B cell (primary cell): ENCODE measurements around the gene FARP2. TPM values are rescaled to one million over a fixed set of nuclear protein-coding genes. Genes with fewer than 3 reads are reported as not detected.
A peak's percentile ranks its signal among the peaks of the same experiment; 100 is the strongest.

Source experiments
- ATAC-seq: fragments of 200-7000 bp; cut with Tn5 transposase; one replicate; pipeline ENCODE4 v1.10.0; 2021; ENCODE audit warnings: low read depth, mild to moderate bottlenecking, moderate number of reproducible peaks, moderate library complexity
- CTCF ChIA-PET: fragments of 350-600 bp; sonication (Branson Sonifier 250); formaldehyde crosslinking; loops from one replicate; lab custom pipeline; 2021; ENCODE audit warnings: antibody characterized with exemption, inconsistent platforms; lab: Charles Lee
- POLR2A ChIA-PET: fragments of 350-600 bp; sonication (Branson Sonifier 250); formaldehyde crosslinking; loops from one replicate; lab custom pipeline; 2021; ENCODE audit warnings: antibody characterized with exemption; lab: Charles Lee
- DNase-seq: peaks from one replicate; pipeline ENCODE4 v3.0.0; 2013
- H2AFZ ChIP-seq: 2 replicates; pipeline ENCODE4 v1.6.1; 2012; ENCODE audit warnings: mild to moderate bottlenecking, low read depth, low read length; ENCODE audit not compliant: insufficient read depth, poor library complexity, severe bottlenecking
- H3K27ac ChIP-seq, 2 donors: 1 replicate in 1 of 2; 2 replicates in 1 of 2; pipeline ENCODE4 v1.5.1; 2012 to 2013; ENCODE audit warnings: low read length in 2 of 2, mild to moderate bottlenecking in 2 of 2, moderate library complexity in 1 of 2
- H3K27me3 ChIP-seq, 4 experiments: fragments of 200-600 bp in 1 of 4; sonication (generic) in 1 of 4; replicated peaks in 1 of 4; 1 replicate in 2 of 4; 2 replicates in 2 of 4; pipeline versions ENCODE4 v1.6.1 to v1.7.0; 2013 to 2016; ENCODE audit warnings: low read length in 3 of 4, mild to moderate bottlenecking in 2 of 4, mixed read lengths in 1 of 4, moderate library complexity in 1 of 4; ENCODE audit not compliant: insufficient read depth in 4 of 4, control insufficient read depth in 3 of 4; ENCODE audit errors: control extremely low read depth in 1 of 4
- H3K36me3 ChIP-seq, 2 experiments: replicated peaks in 1 of 2; 1 replicate in 1 of 2; 2 replicates in 1 of 2; pipeline versions ENCODE4 v1.6.1 to v1.7.1; 2013; ENCODE audit warnings: low read length in 1 of 2; ENCODE audit not compliant: insufficient read depth in 2 of 2, control insufficient read depth in 1 of 2; ENCODE audit errors: control extremely low read depth in 1 of 2, extremely low read depth in 1 of 2
- H3K4me1 ChIP-seq, 2 donors: fragments of 200-600 bp in 1 of 2; sonication (generic) in 1 of 2; 1 replicate in 1 of 2; 2 replicates in 1 of 2; pipeline versions ENCODE4 v1.5.1 to v1.6.1; 2013 to 2017; ENCODE audit warnings: low read length in 2 of 2; ENCODE audit not compliant: control insufficient read depth in 2 of 2, insufficient read depth in 2 of 2
- H3K4me2 ChIP-seq: replicated peaks from 2 replicates; pipeline ENCODE3; 2012; ENCODE audit warnings: mild to moderate bottlenecking, low read depth, low read length; ENCODE audit not compliant: poor library complexity, severe bottlenecking
- H3K4me3 ChIP-seq, 5 experiments: fragments of 200-600 bp in 1 of 5; sonication (generic) in 1 of 5; 1 replicate in 3 of 5; 2 replicates in 2 of 5; pipeline versions ENCODE4 v1.5.1 to v1.7.0; 2011 to 2016; ENCODE audit warnings: low read length in 4 of 5, mild to moderate bottlenecking in 4 of 5, low read depth in 2 of 5, control low read depth in 1 of 5, moderate library complexity in 1 of 5; ENCODE audit not compliant: insufficient read depth in 1 of 5; ENCODE audit errors: control extremely low read depth in 1 of 5, extremely low read depth in 1 of 5
- H3K79me2 ChIP-seq: fragments of 200-600 bp; sonication (generic); one replicate; pipeline ENCODE4 v1.6.0; 2016; ENCODE audit warnings: low read length; ENCODE audit not compliant: control insufficient read depth, insufficient read depth
- H3K9ac ChIP-seq: fragments of 200-600 bp; sonication (generic); 2 replicates; pipeline ENCODE4 v1.6.1; 2017; ENCODE audit warnings: mild to moderate bottlenecking, low read length, moderate library complexity
- H3K9me3 ChIP-seq, 3 donors: one replicate each; pipeline versions ENCODE4 v1.6.1 to v1.7.1; 2013; ENCODE audit warnings: low read length in 2 of 3; ENCODE audit not compliant: control insufficient read depth in 2 of 3, insufficient read depth in 1 of 3; ENCODE audit errors: control extremely low read depth in 1 of 3
- H4K20me1 ChIP-seq: 2 replicates; pipeline ENCODE4 v1.6.0; 2012; ENCODE audit warnings: mild to moderate bottlenecking, low read length; ENCODE audit not compliant: insufficient read depth, control insufficient read depth, poor library complexity, severe bottlenecking
- H3K27ac Mint-ChIP-seq: one replicate; pipeline ENCODE4 v1.8.0; 2021; ENCODE audit warnings: mixed read lengths
- H3K27me3 Mint-ChIP-seq: one replicate; pipeline ENCODE4 v1.8.0; 2021; ENCODE audit warnings: mixed read lengths
- H3K4me1 Mint-ChIP-seq: one replicate; pipeline ENCODE4 v1.8.0; 2021; ENCODE audit warnings: mixed read lengths
- H3K4me3 Mint-ChIP-seq: one replicate; pipeline ENCODE4 v1.8.0; 2021; ENCODE audit warnings: mixed read lengths
- H3K9me3 Mint-ChIP-seq: one replicate; pipeline ENCODE4 v1.8.0; 2022; ENCODE audit warnings: mixed read lengths; ENCODE audit not compliant: insufficient read depth
- EZH2 ChIP-seq: IDR thresholded peaks from 2 replicates; pipeline ENCODE4 v1.6.1; 2012; ENCODE audit warnings: borderline replicate concordance, low read depth, mild to moderate bottlenecking, moderate library complexity, low read length; ENCODE audit not compliant: insufficient read depth, poor library complexity, severe bottlenecking
- WGBS: methylation state at CpG from one replicate; pipeline ENCODE4 v1.1.5; 2013; ENCODE audit warnings: missing lambda C conversion rate; ENCODE audit not compliant: insufficient coverage; 5-methylcytosine and 5-hydroxymethylcytosine counted together
- intact Hi-C: fragments of 100-400 bp; cut with micrococcal nuclease; formaldehyde crosslinking; loops from one replicate; pipeline ENCODE4 v1.10.0; 2022
- polyA plus RNA-seq: library from polyadenylated mRNA; depleted of rRNA; stranded (reverse); fragments of >200 nt; gene quantifications from 2 replicates; pipeline ENCODE4 v1.2.3, GENCODE V29; 2012
- total RNA-seq, 2 donors: library from RNA; stranded (reverse); fragments of 120-200 nt in 1 of 2; gene quantifications; 1 replicate in 1 of 2; 2 replicates in 1 of 2; pipeline versions ENCODE4 v1.2.3 to v1.2.4, GENCODE V29; 2013 to 2022
- TF ChIP-seq, protein P1 (sequence below): fragments of 200-600 bp; IDR thresholded peaks from one replicate; pipeline ENCODE4 v1.8.0; 2022; ENCODE audit warnings: antibody characterized with exemption, mild to moderate bottlenecking

FARP2 gene
- total and polyA plus RNA-seq, 2 donors (not counting 1 experiment from before 2014, with no cell fraction given) = 37.1 to 114 TPM

DNA sequence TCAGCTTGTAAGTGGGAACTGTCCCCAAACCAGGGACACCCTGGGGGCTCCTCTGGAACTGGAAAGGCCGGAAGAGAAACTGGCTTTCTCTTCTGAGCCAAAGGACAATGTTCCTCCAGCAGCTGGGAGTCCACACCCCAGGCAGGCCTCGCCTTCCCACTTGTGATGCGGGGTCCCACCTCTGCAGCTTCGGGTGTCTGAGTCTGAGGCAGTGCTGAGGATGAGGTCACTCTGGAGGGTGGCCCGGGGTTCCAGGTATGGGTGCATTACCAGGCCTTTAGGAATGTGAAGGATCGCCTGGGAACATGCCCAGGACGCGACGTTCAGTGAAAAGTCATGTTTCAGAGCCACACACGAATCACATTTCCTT lies 184.3 kb downstream of the FARP2 start:
- Histone ChIP-seq H3K79me2 (no peaks in the 10 kb centered on the region), H3K27me3 (peaks cover 0 to 47% (median 15%) of the 10 kb centered on the region in 4 experiments), H3K4me2 (peak overlapping the region; percentile 70), H3K4me3 (peak overlapping the region in 2 of 5 experiments; percentile 31 to 33), H3K9ac (peak overlapping the region; percentile 50), H4K20me1 (no peaks in the 10 kb centered on the region), H3K4me1 (peaks cover 12 to 13% of the 10 kb centered on the region in 2 donors), H3K9me3 (peaks cover 0 to 12% (median 0%) of the 10 kb centered on the region in 3 donors), H3K27ac (no peak overlapping the region), H2AFZ (peak overlapping the region; percentile 55), H3K36me3 (no peaks in the 10 kb centered on the region)
- H3K27ac Mint-ChIP-seq = peak overlapping the region; percentile 38
- WGBS = 65% methylated on average over 6 of the region's 10 CpGs
- TF ChIP-seq, protein P1, sequence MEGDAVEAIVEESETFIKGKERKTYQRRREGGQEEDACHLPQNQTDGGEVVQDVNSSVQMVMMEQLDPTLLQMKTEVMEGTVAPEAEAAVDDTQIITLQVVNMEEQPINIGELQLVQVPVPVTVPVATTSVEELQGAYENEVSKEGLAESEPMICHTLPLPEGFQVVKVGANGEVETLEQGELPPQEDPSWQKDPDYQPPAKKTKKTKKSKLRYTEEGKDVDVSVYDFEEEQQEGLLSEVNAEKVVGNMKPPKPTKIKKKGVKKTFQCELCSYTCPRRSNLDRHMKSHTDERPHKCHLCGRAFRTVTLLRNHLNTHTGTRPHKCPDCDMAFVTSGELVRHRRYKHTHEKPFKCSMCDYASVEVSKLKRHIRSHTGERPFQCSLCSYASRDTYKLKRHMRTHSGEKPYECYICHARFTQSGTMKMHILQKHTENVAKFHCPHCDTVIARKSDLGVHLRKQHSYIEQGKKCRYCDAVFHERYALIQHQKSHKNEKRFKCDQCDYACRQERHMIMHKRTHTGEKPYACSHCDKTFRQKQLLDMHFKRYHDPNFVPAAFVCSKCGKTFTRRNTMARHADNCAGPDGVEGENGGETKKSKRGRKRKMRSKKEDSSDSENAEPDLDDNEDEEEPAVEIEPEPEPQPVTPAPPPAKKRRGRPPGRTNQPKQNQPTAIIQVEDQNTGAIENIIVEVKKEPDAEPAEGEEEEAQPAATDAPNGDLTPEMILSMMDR = no peak
- TF ChIP-seq EZH2 = no peak
- peaks cover 3% of the 10 kb centered on the region for H3K4me1 Mint-ChIP-seq
- ChIA-PET POLR2A (no interaction called here), CTCF (no interaction called here)
- DNase-seq (no peak), ATAC-seq (no peak)
- intact Hi-C loops = no loop called here
- peak overlapping the region; percentile 82 for H3K4me3 Mint-ChIP-seq
- no peaks in the 10 kb centered on the region for H3K9me3 Mint-ChIP-seq
- H3K27me3 Mint-ChIP-seq = peaks cover 19% of the 10 kb centered on the region

DNA sequence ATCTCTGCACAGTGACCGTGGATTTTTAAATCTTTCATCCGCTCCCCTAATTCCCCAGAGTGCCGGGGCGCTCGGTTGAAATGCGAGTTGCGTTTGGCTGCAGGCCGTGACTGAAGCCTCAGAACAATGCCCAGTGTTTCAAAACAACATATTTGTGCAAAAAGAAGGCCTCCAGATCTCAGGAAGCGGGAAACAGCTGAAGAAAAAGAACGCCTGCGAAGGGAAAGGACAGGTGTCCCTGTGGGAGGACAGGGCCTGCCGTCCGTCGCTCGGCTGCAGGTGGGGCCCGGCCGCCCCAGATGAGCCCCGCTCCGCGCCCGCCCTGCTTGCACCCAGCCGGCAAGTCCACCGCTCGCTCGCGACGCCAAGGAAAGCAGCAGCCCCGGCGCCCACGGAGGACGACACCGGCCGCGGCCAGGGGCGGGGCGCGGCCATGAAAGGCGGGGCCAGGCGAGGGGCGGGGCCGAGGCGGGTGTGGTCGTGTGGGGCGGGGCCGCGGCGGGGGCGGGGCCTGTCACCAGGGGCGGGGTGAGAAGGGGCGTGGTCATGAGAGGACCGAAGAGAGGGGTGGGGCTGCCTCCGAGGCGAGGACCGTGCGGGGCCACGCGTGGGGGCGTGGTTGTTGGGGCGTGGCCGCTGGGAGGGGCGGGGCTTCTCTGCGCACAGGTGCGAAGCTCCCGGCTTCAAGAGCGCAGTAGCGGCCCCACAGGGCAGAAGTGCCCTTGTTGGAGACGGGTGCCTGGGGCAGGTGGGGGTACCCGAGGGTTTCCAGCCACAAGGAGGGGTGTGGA lies 184.9 kb downstream of the FARP2 start:
- peak overlapping the region in 3 of 5 experiments; percentile 33 to 50 (median 49) for H3K4me3 ChIP-seq
- no peak for TF ChIP-seq EZH2
- TF ChIP-seq, protein P1 = no peak
- Mint-ChIP-seq H3K4me1 (peaks cover 3% of the 10 kb centered on the region), H3K27me3 (peaks cover 19% of the 10 kb centered on the region), H3K9me3 (no peaks in the 10 kb centered on the region), H3K27ac (peak overlapping the region; percentile 38), H3K4me3 (peak overlapping the region; percentile 82)
- WGBS = 7% methylated on average over 60 of the region's 68 CpGs
- no peaks in the 10 kb centered on the region for H4K20me1 ChIP-seq
- no peak overlapping the region for H3K27ac ChIP-seq
- intact Hi-C loops = loop anchor here (1.0 kb wide), 1 partner anchor 33 kb away; the partner anchor contains the start of gene STK25
- CTCF ChIA-PET = no interaction called here
- ATAC-seq (peak; percentile 92), DNase-seq (peak; percentile 75)
- POLR2A ChIA-PET = no interaction called here
- peak overlapping the region; percentile 55 for H2AFZ ChIP-seq
- H3K36me3 ChIP-seq = no peaks in the 10 kb centered on the region
- no peaks in the 10 kb centered on the region for H3K79me2 ChIP-seq
- peaks cover 12 to 13% of the 10 kb centered on the region in 2 donors for H3K4me1 ChIP-seq
- peaks cover 0 to 49% (median 18%) of the 10 kb centered on the region in 4 experiments for H3K27me3 ChIP-seq
- H3K9me3 ChIP-seq = peaks cover 0 to 12% (median 0%) of the 10 kb centered on the region in 3 donors
- peak overlapping the region; percentile 50 for H3K9ac ChIP-seq
- peak overlapping the region; percentile 70 for H3K4me2 ChIP-seq
